Measurements from ENCODE around the gene ITGB5. TPM values are rescaled to one million over a fixed set of nuclear protein-coding genes. Genes with fewer than 3 reads are reported as not detected.

Gene ITGB5
- polyA plus RNA-seq, 1 experiment: 393 TPM

DNA sequence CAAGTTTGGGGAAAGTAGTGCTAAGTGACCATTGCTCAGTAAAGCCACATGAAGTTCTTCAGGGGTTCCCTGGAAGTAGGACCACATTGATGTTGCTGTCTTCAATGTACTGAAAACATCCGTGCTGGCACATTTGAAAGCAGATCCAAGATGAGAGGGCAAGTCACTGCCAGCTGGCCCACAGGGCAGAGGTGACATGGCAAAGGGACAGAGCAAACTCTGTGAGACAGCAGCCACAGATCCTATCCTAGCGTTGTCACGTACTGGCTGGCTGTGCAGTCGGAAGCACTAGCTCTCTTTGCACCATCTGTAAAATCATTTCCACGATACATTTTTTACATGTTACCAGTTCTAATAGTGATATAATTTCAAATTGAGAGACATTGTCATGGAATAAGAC lies 33.6 kb upstream of the ITGB5 start:
- Histone ChIP-seq H3K27me3 (ENCODE audit: control insufficient read depth, insufficient read depth, low read length) (no peaks in the 10 kb centered on the region), H3K36me3 (ENCODE audit: control insufficient read depth, insufficient read depth, low read length) (no peaks in the 10 kb centered on the region), H3K4me3 (ENCODE audit: low read depth, low read length) (no peak overlapping the region)
- TF ChIP-seq, protein P1, sequence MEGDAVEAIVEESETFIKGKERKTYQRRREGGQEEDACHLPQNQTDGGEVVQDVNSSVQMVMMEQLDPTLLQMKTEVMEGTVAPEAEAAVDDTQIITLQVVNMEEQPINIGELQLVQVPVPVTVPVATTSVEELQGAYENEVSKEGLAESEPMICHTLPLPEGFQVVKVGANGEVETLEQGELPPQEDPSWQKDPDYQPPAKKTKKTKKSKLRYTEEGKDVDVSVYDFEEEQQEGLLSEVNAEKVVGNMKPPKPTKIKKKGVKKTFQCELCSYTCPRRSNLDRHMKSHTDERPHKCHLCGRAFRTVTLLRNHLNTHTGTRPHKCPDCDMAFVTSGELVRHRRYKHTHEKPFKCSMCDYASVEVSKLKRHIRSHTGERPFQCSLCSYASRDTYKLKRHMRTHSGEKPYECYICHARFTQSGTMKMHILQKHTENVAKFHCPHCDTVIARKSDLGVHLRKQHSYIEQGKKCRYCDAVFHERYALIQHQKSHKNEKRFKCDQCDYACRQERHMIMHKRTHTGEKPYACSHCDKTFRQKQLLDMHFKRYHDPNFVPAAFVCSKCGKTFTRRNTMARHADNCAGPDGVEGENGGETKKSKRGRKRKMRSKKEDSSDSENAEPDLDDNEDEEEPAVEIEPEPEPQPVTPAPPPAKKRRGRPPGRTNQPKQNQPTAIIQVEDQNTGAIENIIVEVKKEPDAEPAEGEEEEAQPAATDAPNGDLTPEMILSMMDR (IDR thresholded peaks at IDR 0.05; ENCODE audit: insufficient read depth, low read depth, low read length): no peak
- ChIA-PET CTCF (interaction anchor here (0.6 to 1.7 kb wide), 7 partner anchors 26 to 665 kb away, joined by 3 to 5 read pairs (median 3); no protein-coding TSS in a partner anchor), POLR2A (no interaction called here)
- DNase-seq (ENCODE audit: low read depth): no peak

DNA sequence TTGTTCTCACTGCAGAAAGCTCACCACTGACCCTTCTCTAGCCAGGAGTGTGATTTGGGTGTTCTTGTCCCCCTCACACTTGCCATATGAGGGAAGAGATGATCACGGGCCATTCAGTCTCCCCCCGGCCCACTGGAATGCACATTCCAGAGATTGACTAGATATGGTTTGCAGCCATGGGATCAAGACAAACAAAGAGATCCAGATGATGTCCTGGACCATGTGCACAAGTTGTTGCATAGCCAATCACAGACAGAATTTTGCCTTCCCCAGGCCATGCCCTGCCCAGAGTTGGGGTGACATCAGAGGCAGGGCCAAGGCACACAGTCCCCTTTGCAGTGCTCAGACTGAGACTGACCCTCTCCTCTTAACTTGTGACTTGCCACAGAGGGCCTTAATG lies 32.6 kb upstream of the ITGB5 start:
- TF ChIP-seq, protein P1 (IDR thresholded peaks at IDR 0.05; ENCODE audit: insufficient read depth, low read depth, low read length): no peak
- CTCF ChIA-PET: interaction anchor here (1.0 to 1.7 kb wide), 2 partner anchors 159 to 666 kb away, joined by 3 to 5 read pairs; no protein-coding TSS in a partner anchor
- DNase-seq (ENCODE audit: low read depth): peak; percentile 38
- H3K4me3 ChIP-seq (ENCODE audit: low read depth, low read length): no peak overlapping the region
- POLR2A ChIA-PET: no interaction called here
- no peaks in the 10 kb centered on the region for H3K36me3 ChIP-seq (ENCODE audit: control insufficient read depth, insufficient read depth, low read length)
- H3K27me3 ChIP-seq (ENCODE audit: control insufficient read depth, insufficient read depth, low read length): 0 out of 2 replicates have a peak, but pooled peaks cover 3% of the 10 kb centered on the region

DNA sequence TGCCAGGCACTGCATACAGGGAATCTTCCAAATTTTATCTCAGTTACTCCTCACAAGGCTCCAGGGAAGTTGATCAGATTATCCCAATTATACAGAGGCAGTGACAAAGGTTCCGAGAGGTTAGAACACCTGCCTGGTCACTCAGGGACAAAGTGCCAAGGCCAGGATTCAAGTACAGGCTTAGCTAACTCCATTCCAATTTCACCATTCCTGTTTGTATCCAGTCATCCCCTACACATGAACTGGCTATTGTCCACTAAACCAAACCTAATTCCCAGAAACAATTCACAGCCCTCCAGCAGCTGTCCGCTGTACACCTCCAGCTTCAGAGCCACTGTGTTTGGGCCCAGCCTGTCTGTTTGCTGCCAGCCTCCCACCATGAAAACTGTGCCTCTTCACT lies 31.4 kb upstream of the ITGB5 start:
- TF ChIP-seq, protein P1 (IDR thresholded peaks at IDR 0.05; ENCODE audit: insufficient read depth, low read depth, low read length): no peak
- Histone ChIP-seq H3K4me3 (ENCODE audit: low read depth, low read length) (no peak overlapping the region), H3K27me3 (ENCODE audit: control insufficient read depth, insufficient read depth, low read length) (0 out of 2 replicates have a peak, but pooled peaks cover 3% of the 10 kb centered on the region), H3K36me3 (ENCODE audit: control insufficient read depth, insufficient read depth, low read length) (no peaks in the 10 kb centered on the region)
- CTCF ChIA-PET: interaction anchor here (0.9 to 1.0 kb wide), 2 partner anchors 9 to 17 kb away, joined by 3 to 5 read pairs; no protein-coding TSS in a partner anchor
- DNase-seq (ENCODE audit: low read depth): no peak
- POLR2A ChIA-PET: no interaction called here

DNA sequence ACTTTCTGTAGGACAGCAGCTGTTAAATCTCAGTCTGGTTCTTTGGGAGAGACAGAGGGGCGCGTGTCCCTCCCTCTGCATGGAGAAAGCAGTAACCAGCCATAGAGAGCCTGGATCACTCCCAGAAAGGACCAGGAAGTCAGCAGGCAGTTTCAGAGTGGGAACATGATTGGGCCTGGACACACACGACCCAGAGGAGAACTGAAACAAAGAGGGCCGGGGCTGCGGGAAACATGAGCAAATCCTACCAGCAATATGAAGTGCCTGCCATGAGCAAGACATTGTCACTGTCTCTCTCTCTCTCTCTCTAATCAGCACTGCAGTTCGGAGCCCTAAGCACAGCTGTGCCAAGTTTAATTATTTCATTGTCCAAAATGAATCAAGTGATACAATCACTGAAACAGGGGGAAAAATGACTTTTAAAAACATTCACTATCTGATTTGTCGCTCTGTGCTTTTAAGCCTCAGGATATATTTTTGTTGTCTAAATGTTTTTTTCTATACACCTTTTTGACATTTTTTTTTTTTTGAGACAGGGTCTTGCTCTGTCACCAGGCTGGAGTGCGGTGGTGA lies 29.8 kb upstream of the ITGB5 start:
- POLR2A ChIA-PET: no interaction called here

DNA sequence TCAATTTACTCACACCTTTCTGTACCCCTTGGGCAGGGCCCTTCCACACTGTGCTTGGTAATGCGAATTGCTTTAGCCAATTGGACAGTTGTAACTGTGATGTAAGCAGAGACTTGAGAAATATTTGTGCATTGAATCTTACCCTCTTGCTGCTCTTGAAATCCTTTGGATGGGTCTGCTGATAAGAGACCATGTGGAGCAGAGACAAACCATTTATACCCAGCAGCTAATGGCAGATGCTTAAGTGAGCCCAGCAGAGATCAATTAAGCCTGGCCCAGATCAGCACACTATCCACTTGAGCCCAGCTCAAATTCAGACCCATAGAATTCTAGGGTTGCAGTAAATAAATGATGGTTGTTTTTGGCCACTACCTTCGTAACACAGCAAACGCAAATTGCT lies 28.1 kb upstream of the ITGB5 start:
- TF ChIP-seq, protein P1 (IDR thresholded peaks at IDR 0.05; ENCODE audit: insufficient read depth, low read depth, low read length): no peak
- POLR2A ChIA-PET: no interaction called here
- CTCF ChIA-PET: interaction anchor here (0.8 to 1.7 kb wide), 3 partner anchors 9 to 14 kb away, joined by 3 to 5 read pairs (median 4); no protein-coding TSS in a partner anchor

More for the DNA sequence above, 29.8 kb upstream of the ITGB5 start:
- TF ChIP-seq, protein P1 (IDR thresholded peaks at IDR 0.05; ENCODE audit: insufficient read depth, low read depth, low read length): no peak
- DNase-seq (ENCODE audit: low read depth): no peak
- H3K36me3 ChIP-seq (ENCODE audit: control insufficient read depth, insufficient read depth, low read length): no peaks in the 10 kb centered on the region
- CTCF ChIA-PET: no interaction called here
- H3K4me3 ChIP-seq (ENCODE audit: low read depth, low read length): no peak overlapping the region
- H3K27me3 ChIP-seq (ENCODE audit: control insufficient read depth, insufficient read depth, low read length): peaks cover 6% of the 10 kb centered on the region; the same call in 1 of the 2 replicates

More for the DNA sequence above, 28.1 kb upstream of the ITGB5 start:
- no peaks in the 10 kb centered on the region for H3K36me3 ChIP-seq (ENCODE audit: control insufficient read depth, insufficient read depth, low read length)
- no peak for DNase-seq (ENCODE audit: low read depth)
- H3K27me3 ChIP-seq (ENCODE audit: control insufficient read depth, insufficient read depth, low read length): peaks cover 8% of the 10 kb centered on the region; the same call in 1 of the 2 replicates
- H3K4me3 ChIP-seq (ENCODE audit: low read depth, low read length): no peak overlapping the region
